Endodermal cell (in vitro differentiated cells): ENCODE data around the gene YIF1B. TPM values are rescaled to one million over a fixed set of nuclear protein-coding genes. Genes with fewer than 3 reads are reported as not detected.

Source experiments
- DNase-seq: peaks from one replicate; pipeline ENCODE4 v3.0.0-alpha.2; 2017
- H3K27ac ChIP-seq: 2 replicates; pipeline ENCODE4 v1.5.1; 2013; ENCODE audit warnings: mild to moderate bottlenecking, low read depth, low read length, moderate library complexity
- H3K27me3 ChIP-seq: 2 replicates; pipeline ENCODE4 v1.6.1; 2013; ENCODE audit warnings: mild to moderate bottlenecking, low read length, moderate library complexity; ENCODE audit not compliant: insufficient read depth, control insufficient read depth, poor library complexity, severe bottlenecking
- H3K36me3 ChIP-seq: 2 replicates; pipeline ENCODE4 v1.7.0; 2013; ENCODE audit warnings: mild to moderate bottlenecking, low read length, moderate library complexity; ENCODE audit not compliant: control insufficient read depth, insufficient read depth
- H3K4me1 ChIP-seq: one replicate; pipeline ENCODE4 v1.7.0; 2013; ENCODE audit warnings: low read length; ENCODE audit not compliant: control insufficient read depth, insufficient read depth
- H3K4me3 ChIP-seq: 2 replicates; pipeline ENCODE4 v1.5.1; 2013; ENCODE audit warnings: mild to moderate bottlenecking, low read length, moderate library complexity
- H3K9ac ChIP-seq: 2 replicates; pipeline ENCODE4 v1.6.1; 2013; ENCODE audit warnings: mild to moderate bottlenecking, low read length, moderate library complexity; ENCODE audit not compliant: poor library complexity, severe bottlenecking; ENCODE audit errors: extremely low read depth
- H3K9me3 ChIP-seq: 2 replicates; pipeline ENCODE4 v1.6.1; 2013; ENCODE audit warnings: mild to moderate bottlenecking, low read length, moderate library complexity; ENCODE audit not compliant: control insufficient read depth
- H3K27ac Mint-ChIP-seq: 2 replicates; pipeline ENCODE4 v1.8.0; 2020; ENCODE audit warnings: mixed read lengths
- H3K27me3 Mint-ChIP-seq: 2 replicates; pipeline ENCODE4 v1.8.0; 2021; ENCODE audit warnings: mild to moderate bottlenecking, mixed read lengths; ENCODE audit not compliant: insufficient read depth
- H3K36me3 Mint-ChIP-seq: 2 replicates; pipeline ENCODE4 v1.8.0; 2020; ENCODE audit warnings: low read depth, mixed read lengths
- H3K4me1 Mint-ChIP-seq: 2 replicates; pipeline ENCODE4 v1.8.0; 2020; ENCODE audit warnings: mixed read lengths
- H3K4me3 Mint-ChIP-seq: 2 replicates; pipeline ENCODE4 v1.8.0; 2020; ENCODE audit warnings: mild to moderate bottlenecking, moderate library complexity, mixed read lengths
- H3K9me3 Mint-ChIP-seq: 2 replicates; pipeline ENCODE4 v1.8.0; 2020; ENCODE audit warnings: mild to moderate bottlenecking, mixed read lengths
- WGBS, 2 experiments: methylation state at CpG; one replicate each; pipeline versions ENCODE4 v1.1.5 to v1.1.7; 2013; ENCODE audit warnings: missing lambda C conversion rate in 2 of 2, mixed read lengths in 1 of 2; ENCODE audit not compliant: insufficient coverage in 1 of 2, insufficient read length in 1 of 2; 5-methylcytosine and 5-hydroxymethylcytosine counted together
- total RNA-seq, 2 donors: library from RNA; stranded (reverse); fragmentation: NEBNext Ultra II Directional in 1 of 2; extraction: Animal tissue kit (Norgen Biotek cat#: 25700) in 1 of 2; gene quantifications; 2 replicates in 1 of 2; 3 replicates in 1 of 2; pipeline ENCODE4 v1.2.1, GENCODE V29; 2021
- TF ChIP-seq, protein P1 (sequence below): fragments of 200-600 bp; sonication (generic); conservative IDR thresholded peaks from 2 replicates; pipeline ENCODE4 v1.5.0; 2021; ENCODE audit warnings: antibody characterized with exemption, mild to moderate bottlenecking

Gene YIF1B
- total RNA-seq, 2 donors from 2014 or later = 68.6 to 74.6 TPM

GRCh38 chr19:38290631-38291147 lies 25.1 kb downstream of the YIF1B start:
- Histone ChIP-seq H3K4me3 (no peak overlapping the region), H3K27ac (no peak overlapping the region), H3K9me3 (no peaks in the 10 kb centered on the region), H3K9ac (no peak overlapping the region), H3K27me3 (no peaks in the 10 kb centered on the region), H3K4me1 (no peaks in the 10 kb centered on the region), H3K36me3 (peaks cover 62% of the 10 kb centered on the region)
- H3K27me3 Mint-ChIP-seq = no peaks in the 10 kb centered on the region
- no peak overlapping the region for H3K4me3 Mint-ChIP-seq
- no peaks in the 10 kb centered on the region for H3K9me3 Mint-ChIP-seq
- H3K4me1 Mint-ChIP-seq = no peaks in the 10 kb centered on the region
- WGBS, 2 experiments = 95 to 98% methylated on average over 8 to 13 of the region's 13 CpGs
- TF ChIP-seq, protein P1, sequence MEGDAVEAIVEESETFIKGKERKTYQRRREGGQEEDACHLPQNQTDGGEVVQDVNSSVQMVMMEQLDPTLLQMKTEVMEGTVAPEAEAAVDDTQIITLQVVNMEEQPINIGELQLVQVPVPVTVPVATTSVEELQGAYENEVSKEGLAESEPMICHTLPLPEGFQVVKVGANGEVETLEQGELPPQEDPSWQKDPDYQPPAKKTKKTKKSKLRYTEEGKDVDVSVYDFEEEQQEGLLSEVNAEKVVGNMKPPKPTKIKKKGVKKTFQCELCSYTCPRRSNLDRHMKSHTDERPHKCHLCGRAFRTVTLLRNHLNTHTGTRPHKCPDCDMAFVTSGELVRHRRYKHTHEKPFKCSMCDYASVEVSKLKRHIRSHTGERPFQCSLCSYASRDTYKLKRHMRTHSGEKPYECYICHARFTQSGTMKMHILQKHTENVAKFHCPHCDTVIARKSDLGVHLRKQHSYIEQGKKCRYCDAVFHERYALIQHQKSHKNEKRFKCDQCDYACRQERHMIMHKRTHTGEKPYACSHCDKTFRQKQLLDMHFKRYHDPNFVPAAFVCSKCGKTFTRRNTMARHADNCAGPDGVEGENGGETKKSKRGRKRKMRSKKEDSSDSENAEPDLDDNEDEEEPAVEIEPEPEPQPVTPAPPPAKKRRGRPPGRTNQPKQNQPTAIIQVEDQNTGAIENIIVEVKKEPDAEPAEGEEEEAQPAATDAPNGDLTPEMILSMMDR = no peak
- H3K27ac Mint-ChIP-seq = peak overlapping the region; percentile 68
- H3K36me3 Mint-ChIP-seq = peaks cover 73% of the 10 kb centered on the region
- no peak for DNase-seq

- Histone ChIP-seq H3K36me3 (peaks cover 69% of the 10 kb centered on the region), H3K4me3 (no peak overlapping the region), H3K27ac (no peak overlapping the region), H3K27me3 (no peaks in the 10 kb centered on the region), H3K9me3 (no peaks in the 10 kb centered on the region), H3K9ac (no peak overlapping the region), H3K4me1 (no peaks in the 10 kb centered on the region)
- Mint-ChIP-seq H3K9me3 (no peaks in the 10 kb centered on the region), H3K4me1 (no peaks in the 10 kb centered on the region), H3K4me3 (no peak overlapping the region), H3K27me3 (no peaks in the 10 kb centered on the region), H3K27ac (no peak overlapping the region), H3K36me3 (peaks cover 78% of the 10 kb centered on the region)
- TF ChIP-seq, protein P1 = no peak
- DNase-seq = no peak
- 92 to 96% methylated on average over 12 to 15 of the region's 15 CpGs for WGBS, 2 experiments
Measured at GRCh38 chr19:38289955-38290354, 25.8 kb downstream of the YIF1B start.

- no peaks in the 10 kb centered on the region for H3K27me3 ChIP-seq
- H3K4me3 ChIP-seq = no peak overlapping the region
- no peaks in the 10 kb centered on the region for H3K4me1 Mint-ChIP-seq
- no peak for DNase-seq
- H3K9ac ChIP-seq = no peak overlapping the region
- H3K27ac ChIP-seq = peak overlapping the region; percentile 63
- H3K9me3 ChIP-seq = no peaks in the 10 kb centered on the region
- H3K4me3 Mint-ChIP-seq = no peak overlapping the region
- H3K36me3 ChIP-seq = peaks cover 76% of the 10 kb centered on the region
- 91 to 96% methylated on average over 10 to 16 of the region's 16 CpGs for WGBS, 2 experiments
- H3K9me3 Mint-ChIP-seq = no peaks in the 10 kb centered on the region
- TF ChIP-seq, protein P1 = no peak
- no peak overlapping the region for H3K27ac Mint-ChIP-seq
- no peaks in the 10 kb centered on the region for H3K27me3 Mint-ChIP-seq
- H3K4me1 ChIP-seq = no peaks in the 10 kb centered on the region
- peaks cover 77% of the 10 kb centered on the region for H3K36me3 Mint-ChIP-seq
Measured at GRCh38 chr19:38288123-38288855, 27.5 kb downstream of the YIF1B start.
